ENCODE measurements around the gene NXPE2.

NXPE2 gene

DNA sequence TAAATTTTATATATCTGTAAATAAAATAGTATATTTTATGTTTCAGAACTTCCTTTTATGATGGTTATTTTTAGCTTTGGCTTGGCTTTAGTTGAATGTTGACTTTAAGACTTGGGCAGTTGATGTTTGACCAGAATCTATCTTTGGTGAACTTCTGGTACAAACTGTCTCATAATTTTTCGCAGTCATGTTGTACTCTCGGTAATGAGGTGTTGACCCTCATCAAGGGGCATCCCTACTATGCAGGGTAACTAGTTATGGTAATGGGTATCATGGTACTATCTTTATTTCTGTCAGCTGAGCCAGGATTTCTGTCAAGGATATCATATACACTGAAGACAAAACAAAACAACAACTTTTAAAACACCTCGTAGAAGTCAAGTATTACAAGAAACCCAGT lies 67.7 kb downstream of the NXPE2 start:
- DNase-seq, result no peak
